ENCODE results near the gene GJA9.
"Not testable (repeated sequence)": the region's sequence is repeated elsewhere in the genome, so short reads cannot be mapped to it uniquely, and the experiment has no call there.

The GJA9 gene

DNA sequence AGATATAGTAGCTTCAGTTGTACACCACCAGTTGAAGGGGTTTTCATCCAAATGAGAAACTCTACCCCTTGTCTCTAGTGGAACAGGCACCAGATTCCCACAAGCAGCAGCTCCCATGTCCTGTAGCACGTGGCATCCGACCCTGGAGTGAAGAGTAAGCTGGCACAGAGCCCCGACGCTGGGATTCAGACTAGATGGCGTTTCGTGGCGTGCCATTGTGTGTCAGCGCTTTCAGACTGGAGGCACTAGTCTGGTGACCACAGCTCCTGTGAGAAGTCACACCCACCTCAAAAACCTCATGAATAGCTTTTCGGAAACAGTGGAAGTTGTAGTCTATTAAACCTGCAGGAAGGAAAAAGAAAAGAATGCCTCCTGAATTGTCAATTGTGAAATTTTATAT lies 42.0 kb downstream of the GJA9 start:
- no peak overlapping the region for H3K4me3 ChIP-seq (ENCODE audit: low read length)
- H3K36me3 ChIP-seq (ENCODE audit: control insufficient read depth, insufficient read depth, low read length) = no peaks in the 10 kb centered on the region
- no peaks in the 10 kb centered on the region for H3K4me1 ChIP-seq (ENCODE audit: control insufficient read depth, insufficient read depth, low read length)
- H3K27me3 ChIP-seq (ENCODE audit: control insufficient read depth, insufficient read depth, low read length) = no peaks in the 10 kb centered on the region
- no peaks in the 10 kb centered on the region for H3K9me3 ChIP-seq (ENCODE audit: control insufficient read depth, low read length)
- no peak overlapping the region for H3K9ac ChIP-seq (ENCODE audit: low read length)

DNA sequence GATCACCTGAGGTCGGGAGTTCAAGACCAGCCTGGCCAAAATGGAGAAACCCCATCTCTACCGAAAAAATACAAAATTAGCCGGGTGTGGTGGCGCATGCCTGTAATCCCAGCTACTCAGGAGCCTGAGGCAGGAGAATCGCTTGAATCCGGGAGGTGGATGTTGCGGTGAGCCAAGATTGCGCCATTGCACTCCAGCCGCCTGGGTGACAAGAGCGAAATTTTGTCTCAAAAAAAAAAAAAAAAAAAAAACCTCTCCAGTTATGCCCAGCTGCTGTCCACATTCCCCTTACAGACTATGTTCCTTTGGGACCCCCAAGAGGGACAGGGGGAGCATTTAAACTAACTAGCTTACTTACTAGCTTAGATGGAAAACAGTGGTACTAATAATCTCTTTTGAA lies 45.1 kb downstream of the GJA9 start:
- not testable (repeated sequence) for H3K9me3 ChIP-seq (ENCODE audit: control insufficient read depth, low read length); H3K27me3 ChIP-seq (ENCODE audit: control insufficient read depth, insufficient read depth, low read length); H3K4me1 ChIP-seq (ENCODE audit: control insufficient read depth, insufficient read depth, low read length); H3K9ac ChIP-seq (ENCODE audit: low read length); H3K36me3 ChIP-seq (ENCODE audit: control insufficient read depth, insufficient read depth, low read length); H3K4me3 ChIP-seq (ENCODE audit: low read length)

DNA sequence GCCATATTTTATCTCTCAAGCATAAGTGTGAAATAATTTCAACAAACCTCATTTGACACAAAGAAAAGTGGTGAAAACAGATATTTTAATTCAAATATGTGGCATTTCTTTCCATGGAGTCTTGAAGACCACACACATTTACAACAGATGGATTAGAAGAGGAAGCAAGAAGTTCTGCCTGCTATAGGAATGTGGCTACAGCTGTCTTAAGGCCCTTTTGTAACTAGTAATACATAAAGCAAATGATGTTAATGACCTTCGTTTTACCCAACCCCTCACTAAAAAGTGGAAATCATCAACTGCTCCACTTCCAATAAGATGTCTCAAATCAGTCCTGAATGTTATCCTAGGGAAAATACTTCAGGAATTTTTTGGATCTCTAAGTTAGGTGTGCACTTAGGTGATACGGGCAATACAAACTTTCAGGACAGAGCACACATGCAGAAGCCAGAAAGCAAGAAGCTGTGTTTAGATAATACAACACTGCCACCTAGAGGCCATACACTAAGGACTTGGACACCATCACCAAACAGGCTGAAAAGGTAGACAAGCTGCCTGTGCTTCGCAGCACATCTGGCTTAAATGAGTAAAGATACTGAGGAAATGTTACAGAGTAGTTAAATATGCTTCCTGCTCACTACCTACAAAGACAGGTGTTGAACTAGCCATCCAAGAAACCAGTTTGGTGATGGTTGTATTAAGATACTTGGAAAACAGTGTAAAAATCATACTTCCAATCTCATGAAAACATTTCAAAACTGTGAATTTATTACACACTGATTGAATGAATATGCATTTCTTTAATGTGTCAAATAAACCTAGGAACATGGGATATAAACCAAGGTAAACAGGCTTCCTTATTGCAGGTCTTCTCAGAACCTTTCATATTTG lies 46.2 kb downstream of the GJA9 start:
- H3K4me3 ChIP-seq (ENCODE audit: low read length) = no peak overlapping the region
- H3K27me3 ChIP-seq (ENCODE audit: control insufficient read depth, insufficient read depth, low read length) = no peaks in the 10 kb centered on the region
- H3K36me3 ChIP-seq (ENCODE audit: control insufficient read depth, insufficient read depth, low read length) = no peaks in the 10 kb centered on the region
- no peaks in the 10 kb centered on the region for H3K9me3 ChIP-seq (ENCODE audit: control insufficient read depth, low read length)
- H3K9ac ChIP-seq (ENCODE audit: low read length) = no peak overlapping the region
- H3K4me1 ChIP-seq (ENCODE audit: control insufficient read depth, insufficient read depth, low read length) = no peaks in the 10 kb centered on the region

DNA sequence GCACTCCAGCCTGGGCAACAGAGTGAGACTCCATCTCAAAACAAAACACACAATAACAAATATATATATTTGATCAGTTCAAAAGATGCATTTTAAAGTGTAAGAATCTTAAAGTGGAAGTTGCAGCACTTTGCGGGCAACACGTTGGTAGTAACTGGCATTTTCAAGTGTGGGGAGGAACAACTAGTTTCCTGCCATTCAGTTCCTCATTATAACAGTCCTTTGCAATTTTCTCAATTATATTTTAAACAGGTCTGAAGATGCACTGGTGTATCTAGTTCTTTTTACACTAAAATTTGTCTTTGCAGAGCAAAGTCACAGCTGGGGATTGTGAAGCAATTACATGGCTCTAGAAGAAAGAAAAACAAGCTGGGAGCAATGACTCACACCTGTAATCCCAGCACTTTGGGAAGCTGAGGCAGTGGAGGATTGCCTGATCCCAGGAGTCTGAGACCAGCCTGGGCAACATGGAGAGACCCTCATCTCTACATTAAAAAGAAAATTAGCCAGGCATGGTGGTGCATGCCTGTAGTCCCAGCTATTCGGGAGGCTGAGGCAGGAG lies 47.1 kb downstream of the GJA9 start:
- Histone ChIP-seq H3K4me1 (ENCODE audit: control insufficient read depth, insufficient read depth, low read length) (no peaks in the 10 kb centered on the region), H3K9ac (ENCODE audit: low read length) (no peak overlapping the region), H3K27me3 (ENCODE audit: control insufficient read depth, insufficient read depth, low read length) (no peaks in the 10 kb centered on the region), H3K36me3 (ENCODE audit: control insufficient read depth, insufficient read depth, low read length) (no peaks in the 10 kb centered on the region), H3K9me3 (ENCODE audit: control insufficient read depth, low read length) (no peaks in the 10 kb centered on the region), H3K4me3 (ENCODE audit: low read length) (no peak overlapping the region)

DNA sequence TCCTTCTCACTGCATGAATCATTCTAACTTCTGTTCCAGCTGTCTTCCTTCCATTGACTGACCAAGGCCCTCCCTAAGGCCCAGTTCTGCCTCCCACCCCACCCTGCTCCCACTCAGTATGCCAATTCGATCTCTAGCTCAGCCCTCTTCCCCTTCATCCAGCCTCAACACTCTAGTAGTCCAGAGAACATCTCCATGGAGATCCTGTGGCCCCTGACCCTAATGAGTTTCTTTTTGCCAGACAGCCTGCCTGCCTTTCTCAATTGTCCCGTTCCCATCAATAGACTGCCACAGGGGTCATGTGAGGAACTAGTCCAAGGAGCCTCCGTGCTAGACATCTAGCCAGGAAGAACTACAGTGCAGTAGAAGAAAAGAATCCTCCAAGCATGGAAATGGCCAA lies 48.2 kb downstream of the GJA9 start:
- no peak overlapping the region for H3K9ac ChIP-seq (ENCODE audit: low read length)
- H3K27me3 ChIP-seq (ENCODE audit: control insufficient read depth, insufficient read depth, low read length) = no peaks in the 10 kb centered on the region

DNA sequence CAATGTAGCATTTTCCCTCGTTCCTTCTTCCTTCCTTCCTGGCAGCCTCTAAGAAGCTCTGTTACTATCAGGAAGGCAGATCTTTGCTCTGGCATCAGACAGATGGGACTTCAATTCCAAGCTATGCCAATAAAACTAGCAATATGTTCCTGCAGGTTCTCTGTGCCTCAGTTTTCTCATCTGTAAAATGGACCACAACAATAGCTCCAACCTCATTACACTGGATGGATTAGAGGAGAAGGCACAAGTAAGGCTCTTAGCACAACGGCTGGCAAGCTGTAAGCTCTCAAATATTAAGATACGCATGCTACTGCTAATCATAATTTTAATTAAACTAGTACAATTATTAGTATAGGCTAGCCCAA lies 49.0 kb downstream of the GJA9 start:
- Histone ChIP-seq H3K4me3 (ENCODE audit: low read length) (no peak overlapping the region), H3K9ac (ENCODE audit: low read length) (no peak overlapping the region), H3K36me3 (ENCODE audit: control insufficient read depth, insufficient read depth, low read length) (no peaks in the 10 kb centered on the region), H3K9me3 (ENCODE audit: control insufficient read depth, low read length) (no peaks in the 10 kb centered on the region), H3K4me1 (ENCODE audit: control insufficient read depth, insufficient read depth, low read length) (no peaks in the 10 kb centered on the region), H3K27me3 (ENCODE audit: control insufficient read depth, insufficient read depth, low read length) (no peaks in the 10 kb centered on the region)

More for the DNA sequence above, 48.2 kb downstream of the GJA9 start:
- no peaks in the 10 kb centered on the region for H3K4me1 ChIP-seq (ENCODE audit: control insufficient read depth, insufficient read depth, low read length)
- no peaks in the 10 kb centered on the region for H3K36me3 ChIP-seq (ENCODE audit: control insufficient read depth, insufficient read depth, low read length)
- H3K4me3 ChIP-seq (ENCODE audit: low read length) = no peak overlapping the region
- H3K9me3 ChIP-seq (ENCODE audit: control insufficient read depth, low read length) = no peaks in the 10 kb centered on the region

DNA sequence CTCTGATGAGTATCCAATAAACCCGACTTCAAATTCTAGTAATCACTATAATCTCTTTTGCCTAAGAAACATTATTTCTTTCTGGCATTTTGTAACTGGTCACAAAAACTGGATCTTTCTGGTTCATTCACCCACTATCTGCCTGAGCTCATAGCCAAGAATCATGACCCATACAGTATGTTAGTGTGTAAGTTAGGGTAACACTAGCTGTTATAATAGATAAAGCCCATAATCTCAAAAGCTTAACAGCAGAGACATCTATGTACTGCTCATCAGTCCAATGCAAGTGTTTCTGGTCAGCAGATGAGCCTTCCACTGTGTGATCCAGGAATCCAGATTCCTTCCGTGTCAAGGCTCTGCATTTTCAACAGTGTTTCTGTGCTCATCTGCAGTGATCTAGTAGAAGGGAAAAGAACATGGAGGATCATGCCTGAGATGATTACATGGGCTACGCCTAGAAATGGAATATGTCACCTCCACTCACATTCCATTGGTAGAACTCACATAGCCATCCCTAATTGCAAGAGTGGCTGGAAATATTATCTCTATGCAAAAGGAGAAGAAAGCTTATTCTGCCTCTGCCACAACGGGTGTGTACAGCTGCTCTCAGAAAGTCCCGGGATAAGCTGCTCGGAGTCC lies 49.5 kb downstream of the GJA9 start:
- Histone ChIP-seq H3K9me3 (ENCODE audit: control insufficient read depth, low read length) (no peaks in the 10 kb centered on the region), H3K4me3 (ENCODE audit: low read length) (no peak overlapping the region), H3K4me1 (ENCODE audit: control insufficient read depth, insufficient read depth, low read length) (no peaks in the 10 kb centered on the region), H3K27me3 (ENCODE audit: control insufficient read depth, insufficient read depth, low read length) (no peaks in the 10 kb centered on the region), H3K9ac (ENCODE audit: low read length) (no peak overlapping the region), H3K36me3 (ENCODE audit: control insufficient read depth, insufficient read depth, low read length) (no peaks in the 10 kb centered on the region)

DNA sequence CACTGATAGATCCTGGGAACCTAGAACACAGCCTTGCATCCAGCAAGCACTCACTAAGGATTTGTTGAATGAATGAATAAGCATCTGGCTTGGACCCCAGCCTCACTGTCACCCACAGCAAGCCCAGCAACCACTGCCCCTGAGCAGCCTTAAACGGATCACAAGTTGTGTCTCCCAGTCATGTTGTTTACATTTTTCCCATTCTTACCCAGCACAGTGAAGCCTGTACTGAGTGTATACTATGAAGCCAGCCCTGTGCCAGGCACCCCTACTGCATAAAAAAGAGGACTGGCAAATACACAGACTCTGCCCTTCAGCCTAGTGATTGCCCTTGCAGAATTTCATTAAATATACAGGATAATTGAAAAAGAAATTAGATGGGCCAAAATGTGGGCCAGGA lies 52.0 kb downstream of the GJA9 start:
- H3K27me3 ChIP-seq (ENCODE audit: control insufficient read depth, insufficient read depth, low read length) = no peaks in the 10 kb centered on the region
- H3K4me3 ChIP-seq (ENCODE audit: low read length) = no peak overlapping the region
- no peaks in the 10 kb centered on the region for H3K4me1 ChIP-seq (ENCODE audit: control insufficient read depth, insufficient read depth, low read length)
- H3K9me3 ChIP-seq (ENCODE audit: control insufficient read depth, low read length) = no peaks in the 10 kb centered on the region
- no peaks in the 10 kb centered on the region for H3K36me3 ChIP-seq (ENCODE audit: control insufficient read depth, insufficient read depth, low read length)
- H3K9ac ChIP-seq (ENCODE audit: low read length) = no peak overlapping the region

DNA sequence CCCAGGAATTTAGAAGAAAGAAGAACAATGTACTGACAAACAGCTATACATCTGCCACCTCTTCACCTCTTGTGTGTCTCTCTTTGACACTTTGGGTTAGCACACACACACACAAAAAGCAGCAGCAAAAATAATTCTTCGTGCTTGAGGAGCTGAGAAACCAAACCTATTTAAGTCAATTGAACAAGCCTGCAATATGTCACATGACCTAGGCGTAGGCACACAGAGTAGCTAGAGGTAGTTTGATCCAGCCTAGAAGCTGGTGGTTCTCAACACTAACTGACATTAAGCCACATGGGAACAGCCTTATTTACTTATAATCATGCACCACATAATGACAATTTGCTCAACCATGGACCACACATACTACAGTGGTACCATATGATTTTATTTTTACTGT lies 54.1 kb downstream of the GJA9 start:
- Histone ChIP-seq H3K27me3 (ENCODE audit: control insufficient read depth, insufficient read depth, low read length) (no peaks in the 10 kb centered on the region), H3K9me3 (ENCODE audit: control insufficient read depth, low read length) (no peaks in the 10 kb centered on the region), H3K4me1 (ENCODE audit: control insufficient read depth, insufficient read depth, low read length) (no peaks in the 10 kb centered on the region), H3K4me3 (ENCODE audit: low read length) (no peak overlapping the region), H3K36me3 (ENCODE audit: control insufficient read depth, insufficient read depth, low read length) (no peaks in the 10 kb centered on the region), H3K9ac (ENCODE audit: low read length) (no peak overlapping the region)

DNA sequence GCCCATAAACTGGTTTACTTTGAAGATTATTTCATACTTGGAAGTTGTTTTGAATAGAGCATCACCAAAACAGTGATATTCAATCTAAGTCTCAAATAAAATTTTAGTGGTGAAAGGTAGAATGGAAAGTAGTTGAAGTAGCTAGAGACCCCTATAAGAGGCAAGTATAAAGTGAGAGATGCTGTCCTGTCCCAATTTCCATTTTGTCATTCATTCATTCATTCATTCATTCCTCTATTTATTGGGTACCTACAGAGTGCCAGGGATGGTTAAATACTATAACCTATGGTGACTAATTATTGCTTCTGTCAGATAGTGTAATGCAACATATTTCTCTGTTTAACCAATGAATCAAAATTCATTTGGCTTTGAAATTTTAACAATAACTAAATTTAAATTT lies 54.5 kb downstream of the GJA9 start:
- no peak overlapping the region for H3K4me3 ChIP-seq (ENCODE audit: low read length)
- no peak overlapping the region for H3K9ac ChIP-seq (ENCODE audit: low read length)
- peaks cover 3% of the 10 kb centered on the region for H3K27me3 ChIP-seq (ENCODE audit: control insufficient read depth, insufficient read depth, low read length)
- H3K9me3 ChIP-seq (ENCODE audit: control insufficient read depth, low read length) = no peaks in the 10 kb centered on the region
- H3K4me1 ChIP-seq (ENCODE audit: control insufficient read depth, insufficient read depth, low read length) = no peaks in the 10 kb centered on the region
- no peaks in the 10 kb centered on the region for H3K36me3 ChIP-seq (ENCODE audit: control insufficient read depth, insufficient read depth, low read length)

DNA sequence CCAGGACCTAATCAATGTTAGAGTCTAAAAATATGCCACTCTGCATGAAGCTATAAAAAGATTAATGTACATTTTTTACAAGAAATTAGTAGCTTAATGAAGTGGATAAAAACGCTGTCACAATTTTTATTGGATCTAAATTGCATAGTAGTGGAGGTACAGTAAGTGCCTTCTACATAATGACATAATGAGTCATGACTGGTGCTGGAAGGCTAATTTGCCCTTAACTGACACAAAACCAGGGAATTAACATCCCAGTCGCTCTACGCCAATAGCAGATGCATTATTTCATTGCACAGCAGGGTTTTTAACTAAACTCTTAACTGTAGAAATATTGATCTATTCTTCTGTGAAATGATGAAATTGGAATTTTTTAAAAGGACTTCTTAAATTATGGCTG lies 55.1 kb downstream of the GJA9 start:
- H3K4me3 ChIP-seq (ENCODE audit: low read length) = no peak overlapping the region
- H3K9me3 ChIP-seq (ENCODE audit: control insufficient read depth, low read length) = no peaks in the 10 kb centered on the region
- no peaks in the 10 kb centered on the region for H3K36me3 ChIP-seq (ENCODE audit: control insufficient read depth, insufficient read depth, low read length)
- peaks cover 3% of the 10 kb centered on the region for H3K27me3 ChIP-seq (ENCODE audit: control insufficient read depth, insufficient read depth, low read length)
- H3K4me1 ChIP-seq (ENCODE audit: control insufficient read depth, insufficient read depth, low read length) = no peaks in the 10 kb centered on the region
- no peak overlapping the region for H3K9ac ChIP-seq (ENCODE audit: low read length)

All from mucosa of stomach (tissue), 1 donor.